ENCODE measurements around the gene IMMT. TPM values are rescaled to one million over a fixed set of nuclear protein-coding genes. Genes with fewer than 3 reads are reported as not detected.

IMMT gene
- total RNA-seq, 1 experiment from 2014 or later, result 97.7 TPM

DNA sequence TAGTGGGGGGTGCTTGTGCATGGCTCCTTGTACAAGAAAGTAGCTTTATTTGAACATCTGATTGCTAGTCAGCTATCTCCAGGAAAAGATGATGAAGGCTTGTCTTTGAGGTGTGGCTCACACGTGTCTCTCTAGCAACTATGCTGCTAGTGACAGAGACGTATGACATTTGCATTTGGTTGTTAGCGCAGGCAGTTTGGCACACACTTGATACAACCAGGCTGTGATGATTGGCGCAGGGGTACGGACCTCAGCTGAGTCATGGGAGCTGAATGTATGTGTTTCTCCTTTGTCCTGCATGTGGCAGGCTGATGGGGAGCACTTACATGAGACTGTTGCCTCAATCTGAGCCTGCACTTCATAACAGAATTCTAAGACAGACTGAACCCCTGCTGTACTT is 59.6 kb downstream of the IMMT start:
- Histone ChIP-seq H3K9ac (ENCODE audit: low read length) (no peak overlapping the region), H3K4me1 (ENCODE audit: insufficient read depth, low read length) (no peaks in the 10 kb centered on the region), H3K9me2 (replicated peaks; ENCODE audit: low read length) (no peaks in the 10 kb centered on the region), H3K79me2 (ENCODE audit: low read length) (no peaks in the 10 kb centered on the region), H3K27me3 (ENCODE audit: low read length) (no peaks in the 10 kb centered on the region), H3K27ac (ENCODE audit: low read length) (no peak overlapping the region), H2AFZ (ENCODE audit: low read length) (no peak overlapping the region), H3K36me3 (ENCODE audit: low read depth, low read length) (peaks cover 89% of the 10 kb centered on the region), H3F3A (ENCODE audit: low read length, unreplicated experiment) (no peaks in the 10 kb centered on the region), H4K20me1 (ENCODE audit: low read length) (no peaks in the 10 kb centered on the region), H3K4me3 (ENCODE audit: low read length) (no peak overlapping the region), H3K4me2 (ENCODE audit: low read length) (no peak overlapping the region), H3K9me3 (ENCODE audit: low read length) (no peaks in the 10 kb centered on the region)
- no TSS peak for BruUV-seq (replicated peaks)
- ATAC-seq (no peak), DNase-seq (no peak)
- CTCF ChIA-PET, result no interaction called here
- POLR2A ChIA-PET (ENCODE audit: unreplicated experiment), result no interaction called here
- TF ChIP-seq EZH2phosphoT487 (IDR thresholded peaks at IDR 0.05; ENCODE audit: borderline replicate concordance, low read length) (no peak), EZH2 (IDR thresholded peaks at IDR 0.05; ENCODE audit: low read length, unreplicated experiment) (no peak)
- TF ChIP-seq, protein P1, sequence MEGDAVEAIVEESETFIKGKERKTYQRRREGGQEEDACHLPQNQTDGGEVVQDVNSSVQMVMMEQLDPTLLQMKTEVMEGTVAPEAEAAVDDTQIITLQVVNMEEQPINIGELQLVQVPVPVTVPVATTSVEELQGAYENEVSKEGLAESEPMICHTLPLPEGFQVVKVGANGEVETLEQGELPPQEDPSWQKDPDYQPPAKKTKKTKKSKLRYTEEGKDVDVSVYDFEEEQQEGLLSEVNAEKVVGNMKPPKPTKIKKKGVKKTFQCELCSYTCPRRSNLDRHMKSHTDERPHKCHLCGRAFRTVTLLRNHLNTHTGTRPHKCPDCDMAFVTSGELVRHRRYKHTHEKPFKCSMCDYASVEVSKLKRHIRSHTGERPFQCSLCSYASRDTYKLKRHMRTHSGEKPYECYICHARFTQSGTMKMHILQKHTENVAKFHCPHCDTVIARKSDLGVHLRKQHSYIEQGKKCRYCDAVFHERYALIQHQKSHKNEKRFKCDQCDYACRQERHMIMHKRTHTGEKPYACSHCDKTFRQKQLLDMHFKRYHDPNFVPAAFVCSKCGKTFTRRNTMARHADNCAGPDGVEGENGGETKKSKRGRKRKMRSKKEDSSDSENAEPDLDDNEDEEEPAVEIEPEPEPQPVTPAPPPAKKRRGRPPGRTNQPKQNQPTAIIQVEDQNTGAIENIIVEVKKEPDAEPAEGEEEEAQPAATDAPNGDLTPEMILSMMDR (conservative IDR thresholded peaks at IDR 0.05; ENCODE audit: low read depth, low read length), result no peak
- intact Hi-C loops (cut with micrococcal nuclease), result no loop called here

DNA sequence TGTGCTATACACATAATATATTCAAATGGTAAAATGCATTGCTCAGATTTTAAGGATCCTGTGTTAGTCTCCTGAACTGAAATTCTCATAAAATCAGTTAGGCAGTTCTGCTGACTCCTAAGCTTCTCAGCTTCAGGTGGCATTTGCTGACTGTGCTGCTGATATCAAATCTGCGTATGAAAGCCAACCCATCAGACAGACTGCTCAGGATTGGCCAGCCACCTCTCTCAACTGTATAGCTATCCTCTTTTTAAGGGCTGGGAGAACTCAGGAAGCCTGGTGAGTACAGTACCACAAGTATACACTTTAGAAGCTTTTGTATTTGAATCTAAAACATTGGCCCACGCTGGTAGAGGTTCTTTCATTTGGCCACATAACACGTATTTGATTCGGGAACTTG is 60.6 kb downstream of the IMMT start:
- no peak overlapping the region for H3K27ac ChIP-seq (ENCODE audit: low read length)
- ATAC-seq (no peak), DNase-seq (no peak)
- H3K4me1 ChIP-seq (ENCODE audit: insufficient read depth, low read length), result no peaks in the 10 kb centered on the region
- no peak overlapping the region for H3K4me2 ChIP-seq (ENCODE audit: low read length)
- no peaks in the 10 kb centered on the region for H3K9me2 ChIP-seq (replicated peaks; ENCODE audit: low read length)
- H3K9ac ChIP-seq (ENCODE audit: low read length), result no peak overlapping the region
- ChIA-PET CTCF (no interaction called here), POLR2A (ENCODE audit: unreplicated experiment) (no interaction called here)
- H3K27me3 ChIP-seq (ENCODE audit: low read length), result no peaks in the 10 kb centered on the region
- H3K9me3 ChIP-seq (ENCODE audit: low read length), result no peaks in the 10 kb centered on the region
- no peaks in the 10 kb centered on the region for H3F3A ChIP-seq (ENCODE audit: low read length, unreplicated experiment)
- TF ChIP-seq EZH2 (IDR thresholded peaks at IDR 0.05; ENCODE audit: low read length, unreplicated experiment) (no peak), EZH2phosphoT487 (IDR thresholded peaks at IDR 0.05; ENCODE audit: borderline replicate concordance, low read length) (no peak)
- TF ChIP-seq, protein P1 (conservative IDR thresholded peaks at IDR 0.05; ENCODE audit: low read depth, low read length), result no peak
- no peaks in the 10 kb centered on the region for H4K20me1 ChIP-seq (ENCODE audit: low read length)
- H3K36me3 ChIP-seq (ENCODE audit: low read depth, low read length), result peaks cover 86% of the 10 kb centered on the region
- H2AFZ ChIP-seq (ENCODE audit: low read length), result no peak overlapping the region
- no TSS peak for BruUV-seq (replicated peaks)
- no peak overlapping the region for H3K4me3 ChIP-seq (ENCODE audit: low read length)
- no peaks in the 10 kb centered on the region for H3K79me2 ChIP-seq (ENCODE audit: low read length)
- intact Hi-C loops (cut with micrococcal nuclease), result no loop called here

DNA sequence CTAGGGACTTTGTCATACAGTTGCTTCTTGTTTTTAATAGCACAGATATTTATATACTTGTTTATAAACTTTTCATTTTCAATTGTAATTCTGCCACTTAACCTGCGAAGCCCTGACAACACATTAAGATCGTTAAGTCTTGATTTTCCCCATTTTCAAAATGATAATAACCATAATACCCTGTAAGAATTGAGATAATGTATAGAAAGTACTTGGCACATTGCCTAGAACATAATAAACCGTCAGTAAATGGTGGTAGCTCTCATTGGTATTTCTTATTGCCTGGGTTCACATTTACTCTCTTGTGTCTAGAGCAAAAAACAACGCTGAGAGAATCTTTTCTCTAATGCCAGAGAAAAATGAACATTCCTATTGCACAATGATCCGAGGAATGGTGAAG is 70.6 kb downstream of the IMMT start:
- CTCF ChIA-PET, result no interaction called here
- H3K27me3 ChIP-seq (ENCODE audit: low read length), result no peaks in the 10 kb centered on the region

More for the DNA sequence above, 70.6 kb downstream of the IMMT start:
- Histone ChIP-seq H3K27ac (ENCODE audit: low read length) (no peak overlapping the region), H3F3A (ENCODE audit: low read length, unreplicated experiment) (no peaks in the 10 kb centered on the region), H2AFZ (ENCODE audit: low read length) (no peak overlapping the region), H3K4me3 (ENCODE audit: low read length) (no peak overlapping the region), H3K36me3 (ENCODE audit: low read depth, low read length) (peaks cover 85% of the 10 kb centered on the region), H3K9me2 (replicated peaks; ENCODE audit: low read length) (no peaks in the 10 kb centered on the region), H3K9me3 (ENCODE audit: low read length) (no peaks in the 10 kb centered on the region), H4K20me1 (ENCODE audit: low read length) (no peaks in the 10 kb centered on the region), H3K4me2 (ENCODE audit: low read length) (no peak overlapping the region), H3K79me2 (ENCODE audit: low read length) (no peaks in the 10 kb centered on the region), H3K4me1 (ENCODE audit: insufficient read depth, low read length) (no peaks in the 10 kb centered on the region), H3K9ac (ENCODE audit: low read length) (no peak overlapping the region)
- intact Hi-C loops (cut with micrococcal nuclease), result no loop called here
- POLR2A ChIA-PET (ENCODE audit: unreplicated experiment), result no interaction called here
- DNase-seq (no peak), ATAC-seq (no peak)
- TF ChIP-seq, protein P1 (conservative IDR thresholded peaks at IDR 0.05; ENCODE audit: low read depth, low read length), result no peak
- TF ChIP-seq EZH2phosphoT487 (IDR thresholded peaks at IDR 0.05; ENCODE audit: borderline replicate concordance, low read length) (no peak), EZH2 (IDR thresholded peaks at IDR 0.05; ENCODE audit: low read length, unreplicated experiment) (no peak)
- BruUV-seq (replicated peaks), result no TSS peak

All from PC-3 (cell line).